Type B pancreatic cell (in vitro differentiated cells): ENCODE results near the gene KIF13A. TPM values are rescaled to one million over a fixed set of nuclear protein-coding genes. Genes with fewer than 3 reads are reported as not detected.

ENCODE experiments used
- DNase-seq: peaks from one replicate; pipeline ENCODE4 v3.0.0; 2021; ENCODE audit warnings: mixed read lengths; ENCODE audit not compliant: unreplicated experiment; ENCODE audit errors: extremely low spot score
- H3K27ac Mint-ChIP-seq: 2 replicates; pipeline ENCODE4 v1.8.0; 2021; ENCODE audit warnings: mild to moderate bottlenecking, mixed read lengths
- H3K27me3 Mint-ChIP-seq: 2 replicates; pipeline ENCODE4 v1.8.0; 2021; ENCODE audit warnings: mixed read lengths
- H3K36me3 Mint-ChIP-seq: 2 replicates; pipeline ENCODE4 v1.8.0; 2021; ENCODE audit warnings: mixed read lengths
- H3K4me1 Mint-ChIP-seq: one replicate; pipeline ENCODE4 v1.8.0; 2021; ENCODE audit warnings: mixed read lengths; ENCODE audit not compliant: unreplicated experiment
- H3K4me3 Mint-ChIP-seq: 2 replicates; pipeline ENCODE4 v1.8.0; 2021; ENCODE audit warnings: mild to moderate bottlenecking, mixed read lengths
- H3K9me3 Mint-ChIP-seq: 2 replicates; pipeline ENCODE4 v1.8.0; 2021; ENCODE audit warnings: mixed read lengths
- CTCF ChIP-seq: fragments of 200-600 bp; sonication (generic); conservative IDR thresholded peaks from 2 replicates; pipeline ENCODE4 v1.5.0; 2021; ENCODE audit warnings: antibody characterized with exemption, mild to moderate bottlenecking
- total RNA-seq: library from RNA; stranded (reverse); gene quantifications from 2 replicates; pipeline ENCODE4 v1.2.1, GENCODE V29; 2021; ENCODE audit warnings: low replicate concordance

Gene KIF13A
- total RNA-seq, 1 donor from 2014 or later = 36.9 TPM

- Mint-ChIP-seq H3K9me3 (no peaks in the 10 kb centered on the region), H3K36me3 (peaks cover 11% of the 10 kb centered on the region), H3K27ac (no peak overlapping the region), H3K4me1 (peaks cover 11% of the 10 kb centered on the region), H3K27me3 (no peaks in the 10 kb centered on the region), H3K4me3 (no peak overlapping the region)
- no peak for TF ChIP-seq CTCF
- DNase-seq = no peak
Measured at GRCh38 chr6:17877895-17878440, 109.5 kb downstream of the KIF13A start.

GRCh38 chr6:17877196-17877894, 110.1 kb downstream of the KIF13A start:
- H3K9me3 Mint-ChIP-seq = no peaks in the 10 kb centered on the region
- H3K4me1 Mint-ChIP-seq = peaks cover 11% of the 10 kb centered on the region
- H3K36me3 Mint-ChIP-seq = peaks cover 13% of the 10 kb centered on the region
- no peak for DNase-seq
- H3K4me3 Mint-ChIP-seq = no peak overlapping the region
- H3K27me3 Mint-ChIP-seq = no peaks in the 10 kb centered on the region
- no peak overlapping the region for H3K27ac Mint-ChIP-seq
- TF ChIP-seq CTCF = no peak

DNA sequence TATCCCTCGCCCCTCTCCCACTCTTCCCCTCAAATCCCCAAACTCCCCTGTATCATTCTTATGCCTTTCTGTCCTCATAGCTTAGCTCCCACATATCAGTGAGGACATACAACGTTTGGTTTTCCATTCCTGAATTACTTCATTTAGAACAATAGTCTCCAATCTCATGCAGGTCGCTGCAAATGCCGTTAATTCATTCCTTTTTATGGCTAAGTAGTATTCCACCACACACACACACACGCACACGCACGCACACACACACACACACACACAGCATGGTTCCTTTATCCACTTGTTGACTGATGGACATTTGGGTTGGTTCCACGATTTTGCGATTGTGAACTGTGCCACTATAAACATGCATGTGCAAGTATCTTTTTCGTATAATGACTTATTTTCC, 112.7 kb downstream of the KIF13A start:
- Mint-ChIP-seq H3K4me1 (peaks cover 14% of the 10 kb centered on the region), H3K36me3 (peaks cover 7% of the 10 kb centered on the region), H3K27me3 (no peaks in the 10 kb centered on the region), H3K9me3 (no peaks in the 10 kb centered on the region), H3K4me3 (no peak overlapping the region), H3K27ac (no peak overlapping the region)
- no peak for DNase-seq
- no peak for TF ChIP-seq CTCF

DNA sequence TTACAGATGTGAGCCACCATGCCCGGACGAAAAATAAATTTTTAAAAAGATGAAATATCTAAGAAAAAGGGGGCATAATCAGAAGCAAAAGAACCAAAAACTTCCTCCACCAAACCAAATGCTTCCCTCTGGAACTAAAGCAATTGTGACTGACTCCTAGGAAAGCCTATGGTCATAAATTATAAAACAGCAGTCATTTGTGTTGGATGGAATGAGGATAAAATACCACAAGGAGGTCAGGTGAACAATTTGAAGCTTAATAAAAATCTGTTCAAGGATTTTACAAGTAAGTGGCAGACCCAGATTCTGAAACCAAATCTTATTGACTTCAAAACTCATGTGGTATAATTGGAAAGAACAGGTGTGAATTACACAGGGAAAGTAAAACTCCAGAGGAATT, 114.5 kb downstream of the KIF13A start:
- Mint-ChIP-seq H3K4me1 (peaks cover 27% of the 10 kb centered on the region), H3K27ac (no peak overlapping the region), H3K4me3 (no peak overlapping the region), H3K9me3 (no peaks in the 10 kb centered on the region), H3K27me3 (no peaks in the 10 kb centered on the region), H3K36me3 (peaks cover 11% of the 10 kb centered on the region)
- no peak for DNase-seq
- TF ChIP-seq CTCF = no peak

DNA sequence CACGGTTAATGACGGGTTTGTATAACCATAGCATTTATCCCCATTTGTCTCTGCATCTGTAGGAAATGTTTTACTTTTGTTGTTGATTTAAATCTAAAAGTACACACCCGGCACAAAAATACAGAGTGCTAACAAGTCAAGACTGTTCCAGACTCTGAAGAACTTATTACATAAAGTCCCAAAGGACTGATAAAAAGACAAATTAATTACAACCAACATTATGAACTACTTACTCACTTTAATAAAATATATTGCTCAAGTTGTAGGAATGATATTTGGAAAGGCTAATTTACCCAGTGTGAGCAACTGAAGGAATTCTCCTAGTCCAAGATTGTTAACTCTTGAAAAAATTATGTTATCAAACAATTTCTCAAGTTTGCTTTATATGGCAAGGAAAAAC, 115.6 kb downstream of the KIF13A start:
- no peak for TF ChIP-seq CTCF

More for the DNA sequence above, 115.6 kb downstream of the KIF13A start:
- H3K27me3 Mint-ChIP-seq = no peaks in the 10 kb centered on the region
- no peak for DNase-seq
- peaks cover 30% of the 10 kb centered on the region for H3K4me1 Mint-ChIP-seq
- no peaks in the 10 kb centered on the region for H3K9me3 Mint-ChIP-seq
- H3K27ac Mint-ChIP-seq = no peak overlapping the region
- H3K4me3 Mint-ChIP-seq = no peak overlapping the region
- H3K36me3 Mint-ChIP-seq = peaks cover 11% of the 10 kb centered on the region
